IPS DF 4.7 (cell line): Measurements from ENCODE around the gene NPW.

Experiments used
- DNase-seq: peaks from one replicate; pipeline ENCODE4 v3.0.0-alpha.2; 2013; ENCODE audit warnings: low spot score; ENCODE audit errors: extremely low read depth

The NPW gene

DNA sequence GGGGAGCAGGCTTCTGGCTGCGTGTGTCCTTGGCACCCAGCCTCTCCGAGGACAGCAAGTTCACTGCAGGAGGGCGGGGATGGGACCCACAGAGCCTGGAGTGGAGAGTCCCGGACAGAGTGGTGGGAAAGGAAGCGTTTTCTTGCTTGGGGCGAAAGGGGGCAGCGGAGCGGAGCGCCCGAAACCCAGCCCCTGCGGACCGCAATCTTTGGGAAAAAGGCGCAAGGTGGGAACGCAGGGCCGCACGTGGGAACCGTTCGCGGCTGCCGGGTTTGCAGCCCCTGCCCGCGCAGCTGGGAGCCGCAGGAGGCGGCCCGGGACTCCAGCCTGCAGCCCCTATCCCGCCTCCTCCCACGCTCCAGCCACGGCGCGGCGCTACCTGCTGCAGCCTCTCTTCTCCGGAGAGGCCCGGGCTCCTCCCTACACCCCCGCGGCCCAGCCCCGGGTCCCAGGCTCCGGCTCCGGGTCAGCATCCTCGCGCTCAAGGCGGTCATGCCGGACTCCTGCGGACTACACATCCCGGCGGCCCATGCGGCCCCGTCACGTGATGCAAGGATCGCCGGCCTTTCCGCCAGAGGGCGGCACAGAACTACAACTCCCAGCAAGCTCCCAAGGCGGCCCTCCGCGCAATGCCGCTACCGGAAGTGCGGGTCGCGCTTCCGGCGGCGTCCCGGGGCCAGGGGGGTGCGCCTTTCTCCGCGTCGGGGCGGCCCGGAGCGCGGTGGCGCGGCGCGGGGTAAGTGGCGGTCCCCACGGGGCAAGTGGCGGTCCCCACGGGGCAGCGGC is 27.9 kb downstream of the NPW start, which contains the start of the genes NTHL1 and TSC2:
Gene NTHL1 (minus strand): TSS at position 505 of the 786 bp plus-strand sequence. CDS start 11 bp downstream, at position 494.
Gene TSC2 (plus strand): TSS at position 656 of the 786 bp plus-strand sequence. CDS start 631 bp downstream, outside the sequence.
- DNase-seq: peak; percentile 80

DNA sequence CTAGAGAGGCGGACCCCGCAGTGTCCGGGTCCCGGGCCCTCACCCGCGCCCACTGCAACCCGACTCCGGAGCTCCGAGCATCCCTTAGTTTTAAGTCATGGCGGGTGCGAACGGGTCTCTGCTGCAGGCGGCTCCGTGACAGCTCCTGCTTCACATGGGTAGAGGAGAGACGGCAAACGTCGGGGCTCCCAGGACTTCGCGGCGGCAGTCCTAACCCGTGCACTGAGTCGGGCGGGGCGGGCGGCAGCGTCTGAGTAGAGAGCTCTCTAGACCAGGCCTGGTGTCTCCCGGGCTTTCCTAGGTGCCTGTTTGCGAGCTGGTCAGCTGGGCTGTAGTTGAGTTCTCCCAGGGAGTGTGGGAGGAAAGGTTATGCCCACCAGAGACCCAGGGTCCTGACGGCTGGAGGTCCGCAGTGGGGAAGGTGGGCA is 28.5 kb downstream of the NPW start:
- DNase-seq: no peak

DNA sequence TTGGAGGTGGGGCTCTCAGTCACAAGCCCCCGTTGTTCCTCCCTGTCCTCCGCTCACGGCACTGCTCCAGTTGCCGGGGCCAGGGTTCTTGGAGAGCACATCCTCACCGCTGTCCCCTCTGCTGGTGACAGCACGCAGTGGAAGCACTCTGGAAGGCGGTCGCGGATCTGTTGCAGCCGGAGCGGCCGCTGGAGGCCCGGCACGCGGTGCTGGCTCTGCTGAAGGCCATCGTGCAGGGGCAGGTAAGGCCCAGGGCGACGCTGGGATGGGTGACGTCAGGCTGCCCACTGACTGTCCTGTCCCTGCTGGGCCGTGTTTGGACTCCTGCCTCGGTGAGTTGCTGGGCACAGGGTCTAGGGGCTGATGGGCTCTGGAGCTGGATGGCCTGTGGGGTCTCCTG is 33.6 kb downstream of the NPW start:
- no peak for DNase-seq

DNA sequence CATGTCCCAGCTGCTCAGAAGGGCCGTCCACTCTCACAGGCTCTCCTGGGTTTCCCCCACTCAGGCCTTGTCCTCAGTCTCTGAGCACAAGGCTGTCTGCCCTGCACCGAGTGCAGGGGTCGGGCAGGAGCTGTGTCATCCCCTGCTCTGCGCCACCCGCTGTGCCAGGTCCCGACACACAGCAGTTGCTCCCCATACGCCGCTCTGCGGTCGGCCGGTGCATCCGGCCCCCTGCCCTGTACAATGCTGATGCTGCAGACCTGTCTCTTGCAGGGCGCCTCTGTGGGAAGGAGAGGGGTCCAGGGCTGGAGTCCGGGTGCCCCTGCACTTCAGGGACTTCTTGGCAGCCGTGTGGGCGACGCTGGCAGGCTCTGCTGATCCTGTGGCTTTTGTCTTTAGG is 34.3 kb downstream of the NPW start:
- DNase-seq: no peak

DNA sequence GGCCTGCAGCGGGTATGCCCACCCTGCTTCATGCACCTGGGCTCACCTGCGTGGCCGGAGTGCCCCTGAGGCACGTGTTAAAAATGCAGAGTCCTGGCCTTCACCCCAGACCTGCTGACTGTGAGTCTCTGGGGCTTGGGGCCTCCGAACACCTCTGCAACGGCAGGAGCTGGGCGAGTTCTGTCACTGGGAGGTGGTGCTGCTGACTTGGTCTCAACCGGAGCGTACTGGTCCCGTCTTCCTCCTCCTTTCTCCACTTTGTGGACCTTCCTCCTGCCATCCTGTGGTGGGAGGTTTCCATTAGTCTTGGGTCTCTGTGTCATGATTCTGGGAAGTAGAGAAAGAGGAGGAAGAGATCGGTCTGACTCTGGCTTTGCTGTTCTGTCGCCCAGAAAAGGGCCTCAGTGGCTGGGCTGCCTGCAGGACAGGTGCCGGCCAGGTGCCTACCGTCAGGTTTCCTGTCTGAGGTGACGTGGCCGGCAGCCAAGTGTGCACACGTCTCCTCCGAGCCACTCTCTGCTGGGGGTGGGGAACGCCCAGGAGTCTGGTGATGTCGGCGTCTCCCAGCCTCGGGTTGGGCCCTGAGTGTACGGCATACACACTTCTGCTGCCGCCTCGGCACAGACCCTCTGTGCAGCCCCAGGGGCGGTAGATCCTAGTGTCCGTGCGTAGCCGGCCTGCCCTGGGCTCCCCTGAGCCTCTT is 35.1 kb downstream of the NPW start:
- no peak for DNase-seq

DNA sequence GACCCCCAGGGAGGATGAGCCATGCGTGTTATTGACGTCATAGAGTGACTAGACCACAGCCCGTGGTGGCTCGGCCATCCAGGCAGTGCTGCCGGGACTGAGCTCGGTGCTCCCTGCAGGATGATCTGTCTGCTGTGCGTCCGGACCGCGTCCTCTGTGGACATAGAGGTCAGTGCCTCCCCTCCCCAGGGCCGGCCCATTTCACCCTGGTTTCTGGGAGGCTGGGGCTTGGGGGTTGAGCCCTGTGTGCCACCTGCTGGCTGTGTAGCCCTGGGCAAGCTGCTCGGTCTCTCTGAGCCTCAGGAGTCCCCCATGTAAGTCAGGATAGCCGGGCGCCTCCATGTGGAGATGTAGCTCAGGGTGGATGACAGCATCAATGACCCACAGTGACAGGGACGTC is 36.5 kb downstream of the NPW start:
- DNase-seq: no peak

DNA sequence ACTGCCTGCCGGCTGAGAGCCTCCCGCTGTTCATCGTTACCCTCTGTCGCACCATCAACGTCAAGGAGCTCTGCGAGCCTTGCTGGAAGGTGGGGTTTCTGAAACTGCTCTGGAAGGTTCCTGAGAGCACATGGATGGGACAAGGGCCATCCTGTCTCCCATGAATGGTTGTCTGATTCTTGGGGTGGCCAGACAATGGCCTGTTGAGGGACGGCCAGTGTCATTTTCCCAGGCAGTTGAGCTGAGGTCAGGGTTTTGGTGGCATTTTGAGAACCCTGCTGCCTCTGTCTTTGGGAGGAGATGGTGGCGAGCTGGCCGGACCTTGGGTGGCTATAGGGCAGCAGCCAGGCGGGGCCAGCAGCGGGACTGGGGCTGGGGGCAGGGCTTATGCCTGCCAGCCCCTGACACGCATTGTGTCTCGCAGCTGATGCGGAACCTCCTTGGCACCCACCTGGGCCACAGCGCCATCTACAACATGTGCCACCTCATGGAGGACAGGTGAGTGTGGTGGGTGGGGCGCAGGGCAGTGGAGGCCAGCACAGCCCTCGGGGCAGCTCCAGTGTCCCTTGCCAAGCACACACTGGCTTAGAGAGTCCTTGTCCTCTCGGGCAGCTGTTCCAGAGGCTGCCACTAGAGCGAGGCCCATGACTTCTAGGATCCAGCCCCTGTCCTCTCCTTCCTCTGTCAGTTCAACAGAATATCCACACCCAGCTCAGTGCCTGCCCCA is 37.3 kb downstream of the NPW start:
- no peak for DNase-seq

DNA sequence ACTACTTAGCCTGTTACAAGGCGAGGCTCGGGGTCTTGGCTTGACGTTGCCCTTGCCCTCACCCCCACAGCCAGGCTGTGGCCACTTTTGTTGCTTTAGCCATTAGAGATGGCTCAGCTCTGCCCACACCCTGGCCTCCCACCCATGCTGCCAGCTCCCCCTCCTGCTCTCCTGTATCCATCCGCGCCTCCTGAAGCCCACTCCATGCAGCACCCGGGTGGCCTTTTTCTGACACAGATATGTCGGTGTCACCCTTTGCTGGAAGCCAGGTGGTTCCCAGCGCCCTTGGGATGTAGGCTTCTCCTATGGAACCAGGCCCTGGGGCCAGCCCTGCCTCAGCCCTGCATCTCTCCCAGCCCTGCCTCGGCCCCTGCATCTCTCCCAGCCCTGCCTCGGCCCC is 37.9 kb downstream of the NPW start:
- no peak for DNase-seq

DNA sequence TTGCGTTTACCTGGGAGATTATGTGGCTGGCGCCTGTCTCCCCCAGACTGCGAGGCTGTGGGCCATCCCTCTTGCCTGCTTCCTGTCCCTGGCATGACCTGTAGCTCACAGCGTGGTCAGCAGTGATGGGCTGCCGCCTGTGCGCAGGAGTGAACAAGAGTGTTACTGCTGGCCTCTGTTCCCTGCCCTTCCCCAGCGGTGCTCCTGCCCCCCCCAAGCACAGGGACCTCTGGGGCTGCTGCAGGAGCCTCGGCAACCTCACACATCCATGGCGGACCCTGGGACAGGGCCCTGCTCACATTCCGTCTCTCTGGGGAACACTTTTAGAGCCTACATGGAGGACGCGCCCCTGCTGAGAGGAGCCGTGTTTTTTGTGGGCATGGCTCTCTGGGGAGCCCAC is 38.8 kb downstream of the NPW start:
- DNase-seq: no peak

DNA sequence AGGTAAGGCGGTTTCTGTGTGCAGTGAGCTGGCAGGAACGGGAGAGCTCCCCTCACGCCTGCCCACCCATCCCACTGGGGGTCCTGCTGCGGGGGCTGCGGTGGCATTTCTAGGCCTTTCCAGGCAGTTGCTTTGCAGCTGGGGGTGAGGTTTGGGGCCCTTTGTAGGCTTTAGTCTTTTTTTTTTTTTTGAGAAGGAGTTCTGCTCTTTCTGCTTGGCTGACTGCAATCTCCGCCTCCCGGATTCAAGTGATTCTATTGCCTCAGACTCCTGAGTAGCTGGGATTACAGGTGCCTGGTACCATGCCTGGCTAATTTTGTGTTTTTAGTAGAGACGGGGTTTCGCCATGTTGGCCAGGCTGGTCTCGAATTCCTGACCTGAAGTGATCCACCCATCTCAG is 39.3 kb downstream of the NPW start:
- DNase-seq: no peak

DNA sequence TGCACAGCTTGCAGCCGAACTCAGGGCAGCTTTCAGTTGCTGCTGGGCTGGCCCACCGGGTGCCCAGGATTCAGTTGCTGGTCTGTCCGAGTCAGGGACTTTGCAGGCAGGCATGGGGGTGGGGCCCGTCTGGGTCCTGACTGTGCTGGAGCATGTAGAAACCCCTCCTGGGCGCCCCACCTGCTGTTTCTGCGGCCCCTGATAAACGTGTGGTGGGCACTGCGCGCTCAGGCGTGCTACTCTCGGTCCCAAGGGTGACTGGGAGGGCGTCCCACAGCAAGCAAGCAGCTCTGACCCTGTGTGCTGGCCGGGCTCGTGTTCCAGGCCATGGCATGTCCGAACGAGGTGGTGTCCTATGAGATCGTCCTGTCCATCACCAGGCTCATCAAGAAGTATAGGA is 40.8 kb downstream of the NPW start:
- no peak for DNase-seq

DNA sequence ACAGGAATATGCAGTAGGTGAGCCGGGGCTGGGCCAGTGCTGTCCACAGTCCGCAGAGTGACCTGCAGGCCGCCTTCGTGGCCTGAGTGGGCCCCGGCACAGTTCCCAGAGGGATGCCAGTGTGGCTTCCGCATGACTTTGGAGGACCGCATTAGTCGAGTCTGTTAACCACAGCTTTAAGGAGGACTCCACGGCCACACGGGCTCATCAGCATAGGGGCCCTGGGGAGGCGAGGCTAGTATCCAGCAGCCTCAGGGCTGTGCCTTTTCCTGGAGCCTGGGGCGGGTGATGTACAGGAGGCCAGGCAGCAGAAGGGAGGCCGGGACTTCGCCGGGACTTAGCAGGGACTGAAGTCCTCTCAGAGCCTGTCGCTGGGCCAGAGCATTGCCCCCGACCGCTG is 41.4 kb downstream of the NPW start:
- no peak for DNase-seq

DNA sequence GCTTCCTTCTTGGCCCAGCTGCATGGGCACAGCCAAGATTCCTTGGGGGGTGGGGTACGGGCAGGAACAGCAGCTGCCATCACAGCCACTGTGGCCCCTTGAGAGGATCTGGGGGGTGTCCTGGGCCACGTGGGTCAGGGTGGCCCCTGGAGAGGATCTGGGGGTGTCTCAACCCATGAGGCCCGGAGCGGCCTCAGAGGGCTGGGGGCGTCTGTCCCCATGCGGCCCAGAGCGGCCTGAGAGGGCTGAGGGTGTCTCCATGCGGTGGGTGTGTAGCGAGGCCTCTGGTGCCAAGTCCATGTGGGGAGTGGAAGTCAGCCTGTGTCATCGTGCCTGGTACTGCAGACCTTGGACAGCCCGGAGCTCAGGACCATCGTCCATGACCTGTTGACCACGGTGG is 41.9 kb downstream of the NPW start:
- no peak for DNase-seq

DNA sequence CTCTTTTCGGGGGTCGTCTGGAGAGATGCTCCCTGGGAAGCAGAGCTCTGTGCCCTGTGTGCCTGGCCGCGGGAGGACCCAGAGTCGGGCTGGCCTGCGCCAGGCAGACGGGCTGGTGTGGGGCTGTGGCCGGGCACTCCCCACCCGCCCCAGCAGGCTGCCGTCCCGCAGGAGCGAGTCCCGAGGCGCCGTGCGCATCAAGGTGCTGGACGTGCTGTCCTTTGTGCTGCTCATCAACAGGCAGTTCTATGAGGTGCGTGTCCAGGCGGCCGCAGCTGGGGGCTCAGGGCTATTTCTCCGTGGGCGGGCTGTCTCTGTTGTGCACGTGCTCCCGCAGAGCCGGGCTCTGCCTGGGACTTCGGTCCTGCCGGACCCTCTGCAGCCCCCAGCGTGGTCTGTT is 43.2 kb downstream of the NPW start:
- no peak for DNase-seq

DNA sequence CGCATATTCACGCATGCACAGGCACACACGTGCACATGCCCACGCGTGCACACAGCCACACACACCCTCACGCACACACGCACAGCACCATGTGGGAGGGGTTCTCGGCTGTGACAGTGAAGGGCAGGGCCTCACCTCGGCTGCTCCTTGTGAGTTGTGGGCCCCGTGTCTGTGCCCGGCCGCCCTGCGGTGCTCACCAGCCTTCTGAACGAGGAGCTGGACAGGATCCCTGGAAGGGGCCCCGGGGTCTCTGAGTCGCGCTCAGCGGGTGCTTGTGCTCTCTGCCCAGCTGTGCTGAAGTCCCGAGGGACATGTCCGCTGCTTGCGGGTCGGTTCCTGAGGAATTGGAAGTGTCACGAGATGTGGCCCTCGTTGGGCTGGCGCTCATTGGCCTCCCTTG is 44.3 kb downstream of the NPW start:
- no peak for DNase-seq

DNA sequence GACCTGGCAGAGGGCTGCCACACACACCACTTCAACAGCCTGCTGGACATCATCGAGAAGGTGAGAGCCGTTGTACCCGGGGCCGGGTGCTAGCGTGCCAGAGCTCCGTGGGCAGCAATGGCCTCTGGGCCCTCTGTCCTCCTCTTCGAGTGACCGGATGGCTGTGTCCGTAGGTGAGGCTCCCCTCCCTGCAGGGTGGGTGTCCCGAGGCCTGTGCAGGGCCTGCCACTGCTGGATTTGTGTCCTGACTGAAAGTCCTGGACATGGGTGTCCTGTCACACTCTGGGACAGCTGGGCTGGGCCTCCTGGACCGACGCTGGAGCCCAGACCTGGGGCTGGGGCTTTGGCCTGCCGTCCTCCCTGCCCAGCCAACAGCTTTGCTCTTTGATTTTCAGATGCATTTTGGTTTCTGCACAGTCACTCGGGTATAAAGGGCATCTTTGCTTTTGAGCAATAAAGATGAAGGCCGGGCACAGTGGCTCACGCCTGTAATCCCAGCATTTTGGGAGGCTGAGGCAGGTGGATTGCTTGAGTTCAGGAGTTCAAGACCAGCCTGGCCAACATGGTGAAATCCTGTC is 44.9 kb downstream of the NPW start:
- DNase-seq: no peak

DNA sequence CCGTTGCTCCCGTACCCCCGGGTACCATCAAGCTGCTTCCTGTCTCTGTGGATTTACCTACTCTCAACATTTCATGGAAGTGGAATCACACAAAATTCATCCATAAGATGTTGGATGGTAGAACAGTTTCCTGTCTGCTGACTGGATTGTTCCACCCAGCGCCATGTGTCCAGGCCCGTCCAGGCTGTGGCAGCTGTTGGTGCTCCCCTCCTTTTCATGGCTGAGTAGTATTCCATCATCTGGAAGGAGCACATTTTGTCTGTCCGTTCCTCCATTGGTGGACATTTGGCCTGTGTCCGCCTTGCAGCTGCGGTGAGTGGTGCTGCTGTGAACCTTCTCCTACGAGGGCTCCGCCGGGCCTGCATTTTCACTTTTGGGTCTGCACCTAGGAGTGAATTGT is 46.6 kb downstream of the NPW start:
- no peak for DNase-seq
